NB4 (cell line): ENCODE data around the gene TTYH1.

Experiments used
- CTCF ChIP-seq: IDR thresholded peaks from one replicate; pipeline ENCODE4 v1.5.1; 2012; ENCODE audit warnings: low read depth, low read length
- POLR2A ChIP-seq: IDR thresholded peaks from 2 replicates; pipeline ENCODE4 v1.6.1; 2011; ENCODE audit warnings: mild to moderate bottlenecking; ENCODE audit not compliant: insufficient read length; ENCODE audit errors: extremely low read depth
- TF ChIP-seq, protein P1 (sequence below): IDR thresholded peaks from 2 replicates; pipeline ENCODE4 v1.6.1; 2011; ENCODE audit warnings: low read depth, low read length

- TF ChIP-seq POLR2A (no peak), CTCF (no peak)
- TF ChIP-seq, protein P1, sequence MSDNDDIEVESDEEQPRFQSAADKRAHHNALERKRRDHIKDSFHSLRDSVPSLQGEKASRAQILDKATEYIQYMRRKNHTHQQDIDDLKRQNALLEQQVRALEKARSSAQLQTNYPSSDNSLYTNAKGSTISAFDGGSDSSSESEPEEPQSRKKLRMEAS, result no peak
Observed at GRCh38 chr19:54436628-54437252, 21.5 kb downstream of the TTYH1 start.
